HG03108 (cell line): ENCODE measurements around the gene GFRA1.
"Not testable (repeated sequence)": the region's sequence is repeated elsewhere in the genome, so short reads cannot be mapped to it uniquely, and the experiment has no call there.

ENCODE experiments used
- ATAC-seq: cut with Tn5 transposase; IDR thresholded peaks from one replicate; pipeline ENCODE4 v1.9.1; 2021; ENCODE audit warnings: moderate library complexity; ENCODE audit not compliant: unreplicated experiment

Gene GFRA1

DNA sequence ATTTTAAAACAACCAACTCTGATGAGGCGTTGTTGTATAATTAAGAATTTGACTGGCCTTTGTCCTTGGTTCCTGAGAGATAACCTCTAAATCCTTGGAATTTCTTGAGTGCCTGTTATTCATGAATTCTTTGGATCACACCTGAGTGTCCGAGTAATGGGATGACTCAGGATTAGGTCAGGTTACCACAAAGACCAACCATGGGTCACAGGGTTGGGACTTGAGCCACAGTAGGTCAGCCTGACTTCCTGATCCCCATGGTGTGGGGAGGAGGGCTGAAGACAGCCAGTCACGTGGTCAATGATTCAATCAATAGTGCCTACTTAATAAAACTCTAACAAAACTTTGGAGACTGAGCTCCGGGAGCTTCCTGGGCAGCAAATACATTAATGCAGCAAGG lies 192.5 kb downstream of the GFRA1 start:
- no peak for ATAC-seq

DNA sequence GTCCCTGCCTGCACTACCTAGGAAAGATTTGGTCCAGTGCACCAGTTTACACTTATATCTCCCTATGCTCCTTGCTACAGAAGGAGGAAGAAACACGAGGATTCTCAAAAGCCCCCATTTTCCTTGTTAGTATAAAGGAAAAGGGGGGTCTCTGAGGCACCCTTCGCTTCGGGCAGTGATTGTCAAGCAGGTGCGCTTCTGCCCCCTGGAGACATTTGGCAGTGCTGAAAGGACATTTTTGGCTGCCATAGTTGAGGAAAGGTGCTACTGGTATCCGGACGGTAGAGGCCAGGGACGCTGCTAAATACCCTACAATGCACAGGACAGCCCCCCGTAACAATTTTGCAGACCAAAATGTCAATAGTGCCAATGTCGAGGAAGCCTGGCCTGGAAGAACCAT lies 193.7 kb downstream of the GFRA1 start:
- no peak for ATAC-seq

DNA sequence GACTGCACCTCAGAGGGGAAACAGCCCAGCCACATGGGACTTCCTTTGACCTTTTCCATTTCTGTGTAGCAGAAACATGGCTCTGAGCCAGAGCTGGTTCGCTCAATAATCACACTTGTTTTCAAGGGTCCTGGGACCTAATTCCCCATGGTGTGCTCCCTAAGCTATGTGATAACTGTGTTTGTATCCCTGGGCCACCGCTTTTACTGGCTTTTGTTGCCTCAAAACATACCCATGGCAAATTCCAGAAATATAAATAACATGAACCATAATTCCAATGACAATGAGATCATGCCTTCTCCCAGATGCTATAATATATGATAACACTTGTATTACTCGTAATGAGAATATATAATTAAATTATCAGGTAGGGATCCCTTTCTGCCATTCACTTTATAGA lies 196.4 kb downstream of the GFRA1 start:
- no peak for ATAC-seq

DNA sequence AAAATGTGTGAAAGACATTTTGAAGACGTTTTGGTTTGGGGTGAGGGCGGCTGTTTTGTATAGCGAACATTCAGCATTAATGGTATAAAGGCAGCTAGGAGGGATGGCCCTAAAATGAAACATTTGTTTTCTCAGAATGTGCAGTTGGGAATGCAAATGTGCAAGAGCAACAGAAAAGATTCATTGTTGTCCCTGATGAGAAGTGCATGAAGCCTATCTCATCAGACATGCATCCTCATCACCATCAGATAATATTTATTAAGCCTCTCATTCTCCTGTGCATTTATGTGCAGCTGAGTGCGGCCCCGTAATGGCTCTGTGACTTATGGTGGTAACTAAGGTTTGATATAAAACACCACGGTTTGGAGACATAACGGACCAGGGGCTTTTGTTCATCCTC lies 199.5 kb downstream of the GFRA1 start:
- ATAC-seq = no peak

DNA sequence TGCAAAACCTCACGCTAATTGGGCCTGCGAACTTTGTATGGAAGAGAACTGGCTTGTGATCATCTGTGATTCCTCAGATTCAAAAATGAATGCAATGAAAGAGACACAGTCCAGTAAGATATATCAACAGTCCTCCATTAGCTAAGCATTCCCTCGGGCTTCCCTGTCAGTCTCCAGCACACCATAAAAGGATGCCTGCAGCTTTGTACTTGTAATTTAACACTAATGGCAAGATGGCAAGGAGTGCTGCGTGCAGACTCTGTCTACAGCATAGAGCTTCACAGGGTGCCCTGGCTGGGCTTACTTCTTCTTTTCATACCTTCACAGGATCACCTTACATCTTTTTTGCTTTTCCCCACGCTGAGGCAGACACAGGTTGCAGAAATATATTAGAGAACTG lies 200.0 kb downstream of the GFRA1 start:
- ATAC-seq = no peak

DNA sequence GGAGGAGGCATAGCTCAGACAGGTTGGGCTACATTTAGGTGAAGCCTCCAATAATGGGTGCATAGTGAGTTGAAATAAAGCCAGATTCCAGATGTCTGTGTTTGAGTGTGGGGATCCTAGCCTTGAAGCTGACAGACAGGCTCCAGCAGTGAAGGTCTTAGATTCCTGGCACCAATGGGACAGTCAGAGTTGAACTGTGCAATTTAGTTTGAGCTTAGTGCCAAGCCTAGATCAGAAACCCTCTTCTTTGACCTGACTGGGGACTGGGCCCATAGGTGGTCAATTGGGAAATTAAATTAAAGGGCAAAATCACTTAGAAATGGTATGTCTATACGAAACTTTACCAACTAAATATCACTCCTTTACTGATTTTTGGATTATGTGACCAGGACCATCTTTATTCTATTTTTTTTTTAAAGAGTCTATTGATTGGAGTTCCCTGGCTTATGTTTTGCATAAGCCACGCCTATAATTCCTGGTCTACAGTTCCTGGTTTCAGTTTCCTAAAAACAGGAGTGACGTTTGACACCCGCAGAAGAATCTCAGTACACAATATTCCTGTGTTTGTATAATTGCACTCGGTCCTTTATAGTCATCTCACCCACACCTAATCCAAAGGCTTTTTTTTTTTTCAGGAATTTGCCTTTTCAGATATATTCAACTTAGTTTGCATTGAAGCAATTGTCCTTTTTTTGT lies 201.4 kb downstream of the GFRA1 start:
- no peak for ATAC-seq

DNA sequence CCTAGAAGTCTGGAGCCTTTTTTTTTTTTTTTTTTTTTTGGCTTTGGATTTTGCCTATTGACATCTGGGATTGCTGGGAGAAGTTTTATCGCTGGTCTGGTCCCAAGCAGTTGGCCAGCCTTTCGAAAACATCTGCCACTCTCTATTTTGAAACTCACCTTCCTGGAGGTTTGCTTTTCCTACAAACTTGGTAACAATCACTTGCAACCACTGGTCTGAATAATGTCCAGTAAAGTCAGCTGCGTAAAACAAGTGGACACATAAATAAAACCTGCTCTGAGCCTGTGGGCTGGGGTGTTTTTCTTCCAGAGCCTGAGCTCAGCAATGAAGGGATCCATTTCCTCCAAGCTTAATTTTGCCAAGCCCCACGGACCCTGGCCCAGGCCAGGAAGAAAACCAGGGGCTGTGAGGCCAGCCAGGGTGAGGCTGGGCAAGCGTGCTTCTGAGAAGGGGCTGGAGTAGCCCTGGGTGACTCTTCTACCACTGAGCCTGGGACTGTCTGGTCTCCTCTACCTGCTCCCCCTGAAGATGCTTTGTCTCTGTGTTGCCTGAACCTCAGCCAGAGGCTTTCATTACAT lies 202.2 kb downstream of the GFRA1 start:
- ATAC-seq = no peak

DNA sequence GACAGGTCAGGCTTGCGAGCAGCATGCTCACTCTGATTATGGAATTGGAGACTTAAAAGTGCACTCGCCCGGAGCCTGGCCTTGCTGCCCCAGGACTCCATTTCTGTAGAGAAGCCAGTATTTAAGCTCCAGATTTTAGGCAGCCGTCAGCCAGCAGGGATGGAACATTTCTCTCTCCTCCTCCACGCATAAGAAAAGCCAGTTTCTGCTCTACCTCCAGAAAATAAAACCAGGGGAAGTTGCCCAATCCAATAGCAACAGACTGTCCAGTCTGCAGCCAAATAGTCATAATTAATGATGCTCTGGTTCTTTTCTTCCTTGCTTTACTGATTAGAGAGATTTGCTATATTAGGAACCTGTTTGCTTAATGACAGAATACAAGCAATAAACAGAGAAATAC lies 203.2 kb downstream of the GFRA1 start:
- ATAC-seq = no peak

DNA sequence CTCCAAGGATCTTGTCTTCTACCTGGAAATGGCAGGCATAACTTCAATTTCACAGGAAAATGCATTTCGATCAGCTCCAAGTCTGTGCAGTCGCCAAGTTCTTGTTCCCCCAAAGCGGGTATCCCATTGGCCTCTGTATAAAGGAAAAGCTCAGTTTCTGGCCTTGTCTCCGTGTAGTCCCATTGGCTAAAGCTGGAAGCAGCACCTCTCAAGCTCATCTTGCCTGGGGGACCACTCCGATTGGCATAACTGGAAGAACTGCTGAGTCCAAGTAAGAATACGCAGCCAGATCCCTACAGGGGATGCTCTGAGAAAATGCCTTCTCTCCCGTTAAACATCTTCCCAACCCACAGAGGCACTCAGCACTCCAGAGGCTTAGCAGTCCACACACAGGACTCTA lies 205.2 kb downstream of the GFRA1 start:
- no peak for ATAC-seq

DNA sequence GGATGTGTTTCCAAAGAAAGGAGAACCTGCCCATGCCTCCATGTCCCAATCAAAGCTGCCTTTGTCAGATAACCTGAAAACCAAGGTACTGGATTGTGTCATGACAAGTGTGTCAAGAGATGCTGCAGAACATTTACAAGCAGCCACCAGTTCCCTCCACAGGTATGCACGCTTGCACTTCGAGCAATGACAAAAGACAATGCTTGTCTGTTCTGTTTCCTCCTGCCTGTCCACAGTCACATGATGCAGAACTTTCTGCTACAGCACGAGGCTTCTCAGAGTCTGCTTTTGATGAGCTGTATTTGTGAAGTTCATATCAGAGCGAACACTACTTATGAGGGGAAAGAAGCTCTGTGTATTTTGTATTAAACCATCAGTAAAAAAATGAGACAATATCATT lies 209.9 kb downstream of the GFRA1 start:
- no peak for ATAC-seq

DNA sequence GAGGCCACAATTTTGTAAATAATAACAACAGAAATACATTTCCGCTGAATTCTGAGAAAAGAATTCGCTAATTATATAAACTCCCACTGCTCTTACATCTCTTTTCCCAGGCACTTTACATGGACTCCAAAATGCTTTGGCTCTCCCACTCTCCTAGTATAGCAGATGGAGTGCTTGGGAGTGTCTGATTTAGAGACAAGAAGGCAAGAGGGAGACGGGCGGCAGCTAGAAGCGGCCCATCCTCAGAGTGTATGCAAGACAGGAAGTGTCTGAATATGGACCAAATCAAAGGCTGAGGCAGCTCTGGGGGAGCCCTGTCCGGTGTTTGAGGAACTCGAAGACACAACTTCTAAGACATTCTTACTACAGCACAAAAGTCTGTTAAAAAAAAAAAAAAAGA lies 212.1 kb downstream of the GFRA1 start:
- ATAC-seq = no peak

DNA sequence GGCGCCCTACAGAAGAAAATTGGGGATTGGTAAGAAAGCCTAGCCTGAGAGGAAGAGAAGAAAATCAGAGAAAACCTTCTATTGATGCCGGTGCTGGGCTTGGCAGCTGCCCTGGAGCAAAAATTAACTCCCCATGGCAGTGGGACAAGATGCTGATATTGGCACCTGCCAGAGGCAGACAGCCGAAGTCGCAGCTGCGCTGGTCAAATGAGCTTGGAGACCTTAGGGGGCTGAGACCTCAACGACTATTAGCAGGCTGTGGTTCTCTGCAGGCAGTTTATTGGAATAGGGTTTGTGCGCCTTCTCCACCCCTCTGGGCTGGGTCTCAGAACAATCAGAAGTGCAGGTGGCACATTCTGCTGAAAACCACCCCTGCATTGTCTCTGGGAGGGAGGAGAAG lies 213.7 kb downstream of the GFRA1 start:
- ATAC-seq = no peak

DNA sequence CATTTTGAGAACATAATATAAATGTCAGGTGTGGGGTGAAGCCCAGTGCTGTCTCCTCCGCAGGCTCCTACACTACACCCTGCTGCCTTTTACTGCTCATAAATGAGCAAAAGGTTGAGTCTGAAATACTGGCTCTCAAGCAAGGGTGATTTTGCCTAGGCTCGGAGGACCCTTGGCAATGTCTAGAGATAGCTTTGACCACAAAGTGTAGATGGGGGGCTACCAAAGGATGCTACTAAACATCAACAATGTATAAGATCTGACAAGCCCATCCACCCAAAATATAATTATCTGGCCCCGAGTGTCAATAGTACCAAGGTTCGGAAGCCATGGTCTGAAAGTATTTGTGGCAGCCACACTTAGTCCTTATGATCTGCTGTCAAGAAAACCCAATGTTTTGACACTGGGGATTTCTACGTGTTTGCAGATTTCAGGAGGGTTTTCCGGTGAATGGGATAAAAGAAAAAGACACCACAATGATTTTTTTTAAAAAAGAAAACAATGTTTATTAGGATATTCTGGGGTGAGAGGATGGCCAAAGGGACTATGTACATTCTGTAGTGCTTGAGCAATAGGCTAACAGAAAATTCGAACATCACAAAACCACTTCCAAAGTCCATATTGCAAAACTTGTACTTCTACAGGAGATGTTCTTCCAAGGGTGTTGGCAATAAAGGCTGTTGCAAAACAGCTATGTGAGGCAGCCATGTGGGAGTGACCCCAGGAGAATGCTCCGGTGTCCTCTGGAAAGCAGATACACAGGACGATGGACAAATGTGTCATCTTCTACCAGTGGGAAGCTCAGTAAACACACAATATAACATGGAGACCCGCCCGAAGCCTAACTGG lies 216.3 kb downstream of the GFRA1 start:
- ATAC-seq = no peak

DNA sequence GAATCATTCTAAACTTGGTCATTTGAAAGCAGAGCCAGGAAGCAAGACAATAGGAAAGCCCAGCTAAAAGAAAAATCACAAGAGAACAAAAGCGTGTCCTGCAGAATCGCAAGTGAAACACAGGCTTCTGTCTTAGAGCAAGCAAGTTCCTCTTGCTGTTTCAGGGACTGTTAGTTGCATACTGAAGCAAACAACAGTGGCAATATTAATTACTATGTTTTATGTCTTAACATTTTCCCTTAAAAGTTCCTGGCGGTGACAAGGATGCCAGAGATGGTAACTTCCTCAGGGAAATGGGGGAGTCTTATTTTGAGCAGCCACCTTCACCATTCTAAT lies 217.1 kb downstream of the GFRA1 start:
- no peak for ATAC-seq

DNA sequence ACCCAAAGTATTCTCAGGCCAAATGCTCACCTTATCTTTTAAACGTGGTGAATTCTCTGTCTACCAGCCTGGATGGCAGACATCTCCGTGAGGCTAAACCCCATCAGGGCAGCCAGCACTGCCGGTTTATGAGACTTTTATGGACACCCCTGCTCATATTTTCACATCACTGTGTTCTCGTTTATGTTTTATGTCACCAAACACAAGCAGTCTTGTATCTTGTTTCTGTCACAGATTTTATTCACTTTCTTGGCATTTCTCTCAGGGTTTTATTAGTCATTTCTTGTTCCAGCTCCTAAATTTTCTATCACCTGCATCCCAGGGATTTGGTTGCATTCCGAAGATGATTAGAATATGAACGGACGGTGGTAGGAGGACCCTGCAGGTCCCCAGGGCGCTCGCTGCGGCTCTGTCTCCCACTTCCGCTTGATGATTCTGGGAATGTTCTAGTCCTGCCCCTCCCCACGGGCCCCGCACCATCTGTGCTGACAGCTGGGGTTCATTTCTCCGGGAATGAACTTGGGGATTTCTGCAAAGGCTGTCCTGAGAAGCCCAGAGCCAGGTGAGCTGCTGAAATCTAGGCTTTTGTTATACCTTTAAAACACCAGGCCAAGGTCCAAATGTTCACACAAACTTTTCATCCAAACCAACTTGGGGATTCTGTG lies 217.6 kb downstream of the GFRA1 start:
- no peak for ATAC-seq

DNA sequence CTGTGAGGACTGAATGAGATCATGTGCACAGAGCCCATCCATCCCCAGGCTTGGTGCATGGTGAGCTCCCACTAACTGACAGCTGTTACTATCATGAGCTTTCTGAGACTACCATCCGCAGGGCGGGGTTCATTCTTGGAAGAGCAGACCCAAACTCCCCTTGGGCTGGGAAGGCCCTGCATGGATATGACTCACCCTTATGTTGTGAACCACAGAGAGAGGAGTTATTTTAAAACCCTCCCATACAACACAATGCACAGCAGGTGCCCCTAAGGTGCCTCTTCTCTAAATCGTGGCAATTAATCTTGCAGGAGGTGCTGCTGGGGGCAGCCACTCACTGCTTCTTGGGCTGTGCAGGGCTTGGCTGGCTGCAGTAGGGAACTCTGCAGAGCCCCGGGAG lies 219.1 kb downstream of the GFRA1 start:
- no peak for ATAC-seq

DNA sequence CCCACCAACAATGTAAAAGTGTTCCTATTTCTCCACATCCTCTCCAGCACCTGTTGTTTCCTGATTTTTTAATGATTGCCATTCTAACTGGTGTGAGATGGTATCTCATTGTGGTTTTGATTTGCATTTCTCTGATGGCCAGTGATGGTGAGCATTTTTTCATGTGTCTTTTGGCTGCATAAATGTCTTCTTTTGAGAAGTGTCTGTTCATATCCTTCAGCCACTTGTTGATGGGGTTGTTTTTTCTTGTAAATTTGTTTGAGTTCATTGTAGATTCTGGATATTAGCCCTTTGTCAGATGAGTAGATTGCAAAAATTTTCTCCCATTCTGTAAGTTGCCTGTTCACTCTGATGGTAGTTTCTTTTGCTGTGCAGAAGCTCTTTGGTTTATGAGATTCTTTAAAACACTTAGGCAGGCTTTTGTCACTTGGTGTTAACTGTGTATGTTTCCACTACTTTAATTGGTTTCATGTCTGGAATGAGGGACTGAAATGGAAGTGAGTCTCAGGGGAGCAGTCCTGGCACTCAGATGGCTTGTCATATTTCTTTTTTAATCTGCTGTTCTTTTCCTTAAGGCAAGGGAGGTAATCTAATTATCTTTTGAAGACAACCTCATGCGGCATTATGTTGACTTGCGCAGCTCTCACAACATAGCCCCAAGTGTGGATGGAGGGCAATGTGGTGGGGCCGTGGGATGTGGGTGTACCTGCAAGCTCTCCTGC lies 219.8 kb downstream of the GFRA1 start:
- ATAC-seq = not testable (repeated sequence)

DNA sequence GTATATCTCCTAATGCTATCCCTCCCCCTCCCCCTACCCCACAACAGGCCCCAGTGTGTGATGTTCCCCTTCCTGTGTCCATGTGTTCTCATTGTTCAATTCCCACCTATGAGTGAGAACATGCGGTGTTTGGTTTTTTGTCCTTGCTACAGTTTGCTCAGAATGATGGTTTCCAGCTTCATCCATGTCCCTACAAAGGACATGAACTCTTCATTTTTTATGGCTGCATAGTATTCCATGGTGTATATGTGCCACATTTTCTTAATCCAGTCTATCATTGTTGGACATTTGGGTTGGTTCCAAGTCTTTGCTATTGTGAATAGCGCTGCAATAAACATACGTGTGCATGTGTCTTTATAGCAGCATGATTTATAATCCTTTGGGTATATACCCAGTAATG lies 220.5 kb downstream of the GFRA1 start:
- ATAC-seq = not testable (repeated sequence)

DNA sequence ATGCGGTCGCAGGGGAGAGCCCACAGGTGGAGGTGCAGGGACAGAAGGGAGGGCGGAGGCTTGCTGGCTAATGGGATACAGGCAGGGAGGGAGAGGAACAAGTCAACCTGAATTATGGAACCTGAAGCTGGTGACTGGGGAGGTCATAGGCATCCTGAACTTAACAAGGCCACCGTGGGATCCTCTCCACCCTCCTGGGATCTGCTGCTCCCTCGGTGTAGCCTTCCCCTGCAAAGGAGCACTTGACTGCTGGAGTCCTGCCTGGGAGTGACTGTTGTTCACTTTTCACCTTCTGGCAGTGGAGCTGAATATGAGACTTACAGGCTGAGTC lies 223.1 kb downstream of the GFRA1 start:
- ATAC-seq = no peak

DNA sequence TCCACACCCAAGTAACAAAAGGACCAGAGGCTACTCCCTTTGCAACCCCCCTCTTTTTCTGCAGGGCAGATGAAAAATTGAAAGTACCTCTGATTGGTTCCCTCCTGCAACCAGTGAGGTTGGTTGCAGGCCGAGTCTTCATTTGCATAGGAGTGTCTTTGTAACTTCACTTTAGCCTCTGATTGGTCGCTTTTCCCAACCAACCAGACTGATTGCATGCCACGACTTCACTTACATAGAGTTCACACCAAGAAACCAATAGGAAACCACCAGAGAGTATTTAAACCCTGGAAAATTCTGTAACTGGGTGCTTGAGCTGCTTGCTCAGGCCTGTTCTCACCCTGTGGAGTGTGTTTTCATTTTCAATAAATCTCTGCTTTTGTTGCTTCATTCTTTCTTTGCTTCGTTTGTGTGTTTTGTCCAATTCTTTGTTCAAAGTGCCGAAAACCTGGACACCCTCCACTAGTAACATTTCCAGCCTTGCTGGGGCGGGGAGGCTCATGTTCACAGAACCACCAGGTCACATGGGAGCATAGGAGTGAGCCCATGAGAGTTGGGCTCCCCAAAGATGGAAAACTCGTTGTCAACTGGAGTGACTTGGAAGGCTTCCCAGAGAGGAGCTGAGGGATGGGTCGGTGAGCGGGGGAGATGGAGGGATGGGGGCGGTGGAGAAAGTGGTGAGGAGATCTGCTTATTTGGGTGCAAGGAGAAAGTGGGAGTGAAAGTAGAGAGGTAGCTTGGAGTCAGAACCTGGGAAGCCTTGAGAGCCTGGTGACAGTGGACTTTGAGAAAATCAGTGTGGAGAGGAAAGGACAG lies 223.6 kb downstream of the GFRA1 start:
- no peak for ATAC-seq
